ENCODE results near the gene CARD9. TPM values are rescaled to one million over a fixed set of nuclear protein-coding genes. Genes with fewer than 3 reads are reported as not detected.

CARD9 gene
- total RNA-seq, 4 donors from 2014 or later = 1.1 to 5.6 (median 2.0) TPM

DNA sequence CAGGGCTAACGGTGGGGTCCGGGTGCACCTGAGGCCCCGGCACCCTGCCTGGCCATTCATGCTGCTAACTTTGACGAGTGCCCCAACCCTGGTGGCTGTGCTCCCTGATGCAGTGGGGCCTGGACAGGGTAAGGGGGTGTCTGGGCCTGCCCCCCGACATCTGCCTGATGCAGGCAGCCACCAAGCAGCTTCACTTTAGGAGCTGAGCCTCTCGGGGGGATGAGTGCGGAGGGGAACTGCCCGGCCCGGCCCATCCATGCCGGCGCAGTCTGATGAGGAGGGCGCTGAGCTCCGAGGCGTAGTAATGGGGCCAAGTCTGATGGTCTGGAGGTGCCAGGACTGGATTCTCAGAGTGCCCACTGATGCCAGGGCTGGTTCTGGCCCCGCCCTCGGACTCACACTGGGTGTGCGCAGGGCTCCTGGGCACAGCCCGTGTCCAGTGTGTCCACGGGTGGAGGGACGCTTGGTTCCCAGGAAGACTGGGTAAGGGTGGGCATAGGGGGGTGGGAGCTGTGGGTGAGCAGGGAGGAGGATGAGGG lies 26.5 kb downstream of the CARD9 start:
- in situ Hi-C loops (cut with MboI; ENCODE audit: low pct_ligation_motif_present in 1 of 4, low pct_unique_long_range_greater_than_20kb in 1 of 4, low sequenced_read_pairs in 3 of 4) = no loop called here
- no peak overlapping the region for H3K4me3 ChIP-seq
- intact Hi-C loops (cut with DNase I; ENCODE audit: low total_unique reads) = no loop called here
- H3K27ac ChIP-seq = no peak overlapping the region
- no peaks in the 10 kb centered on the region for H3K36me3 ChIP-seq
- no peak for DNase-seq
- H3K9me3 ChIP-seq = no peaks in the 10 kb centered on the region
- peaks cover 9 to 30% (median 17%) of the 10 kb centered on the region in 4 donors for H3K4me1 ChIP-seq
- WGBS, 2 donors (ENCODE audit: low coverage in 1 of 2) = 83% methylated on average over 17 of the region's 20 CpGs; no CpG with 5 or more reads in 1 of the 2 donors
- TF ChIP-seq POLR2AphosphoS5 (IDR thresholded peaks at IDR 0.05) (no peak), EP300 (IDR thresholded peaks at IDR 0.05; ENCODE audit: low read depth) (no peak), POLR2A (IDR thresholded peaks at IDR 0.05) (no peak)
- H3K27me3 ChIP-seq = peaks cover 6% of the 10 kb centered on the region

- TF ChIP-seq POLR2AphosphoS5 (IDR thresholded peaks at IDR 0.05) = no peak
- TF ChIP-seq, protein P1, sequence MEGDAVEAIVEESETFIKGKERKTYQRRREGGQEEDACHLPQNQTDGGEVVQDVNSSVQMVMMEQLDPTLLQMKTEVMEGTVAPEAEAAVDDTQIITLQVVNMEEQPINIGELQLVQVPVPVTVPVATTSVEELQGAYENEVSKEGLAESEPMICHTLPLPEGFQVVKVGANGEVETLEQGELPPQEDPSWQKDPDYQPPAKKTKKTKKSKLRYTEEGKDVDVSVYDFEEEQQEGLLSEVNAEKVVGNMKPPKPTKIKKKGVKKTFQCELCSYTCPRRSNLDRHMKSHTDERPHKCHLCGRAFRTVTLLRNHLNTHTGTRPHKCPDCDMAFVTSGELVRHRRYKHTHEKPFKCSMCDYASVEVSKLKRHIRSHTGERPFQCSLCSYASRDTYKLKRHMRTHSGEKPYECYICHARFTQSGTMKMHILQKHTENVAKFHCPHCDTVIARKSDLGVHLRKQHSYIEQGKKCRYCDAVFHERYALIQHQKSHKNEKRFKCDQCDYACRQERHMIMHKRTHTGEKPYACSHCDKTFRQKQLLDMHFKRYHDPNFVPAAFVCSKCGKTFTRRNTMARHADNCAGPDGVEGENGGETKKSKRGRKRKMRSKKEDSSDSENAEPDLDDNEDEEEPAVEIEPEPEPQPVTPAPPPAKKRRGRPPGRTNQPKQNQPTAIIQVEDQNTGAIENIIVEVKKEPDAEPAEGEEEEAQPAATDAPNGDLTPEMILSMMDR (IDR thresholded peaks at IDR 0.05) = no peak
- no peak for TF ChIP-seq POLR2A (IDR thresholded peaks at IDR 0.05)
- no peak for TF ChIP-seq EP300 (IDR thresholded peaks at IDR 0.05; ENCODE audit: low read depth)
- no peaks in the 10 kb centered on the region for H3K36me3 ChIP-seq
- no peak overlapping the region for H3K4me3 ChIP-seq
- in situ Hi-C loops (cut with MboI; ENCODE audit: low pct_ligation_motif_present in 1 of 4, low pct_unique_long_range_greater_than_20kb in 1 of 4, low sequenced_read_pairs in 3 of 4) (no loop called here), intact Hi-C loops (cut with DNase I; ENCODE audit: low total_unique reads) (no loop called here)
- no peaks in the 10 kb centered on the region for H3K9me3 ChIP-seq
- H3K4me1 ChIP-seq = peaks cover 11 to 34% (median 20%) of the 10 kb centered on the region in 4 donors
- H3K27me3 ChIP-seq = peaks cover 8% of the 10 kb centered on the region
- DNase-seq = no peak
- 42% methylated on average over 9 of the region's 10 CpGs; no CpG with 5 or more reads in 1 of the 2 donors for WGBS, 2 donors (ENCODE audit: low coverage in 1 of 2)
- H3K27ac ChIP-seq = peak overlapping the region in 1 of 4 donors; percentile 51
Measured at GRCh38 chr9:136346157-136346481, 27.4 kb downstream of the CARD9 start.

GRCh38 chr9:136345281-136346156 lies 27.9 kb downstream of the CARD9 start:
- WGBS, 2 donors (ENCODE audit: low coverage in 1 of 2) = 42 to 62% methylated on average over 8 to 36 of the region's 43 CpGs
- Histone ChIP-seq H3K4me3 (no peak overlapping the region), H3K36me3 (no peaks in the 10 kb centered on the region), H3K9me3 (no peaks in the 10 kb centered on the region), H3K27ac (peak overlapping the region in 3 of 4 donors; percentile 27 to 51 (median 31)), H3K27me3 (peaks cover 8% of the 10 kb centered on the region), H3K4me1 (peaks cover 11 to 34% (median 20%) of the 10 kb centered on the region in 4 donors)
- in situ Hi-C loops (cut with MboI; ENCODE audit: low pct_ligation_motif_present in 1 of 4, low pct_unique_long_range_greater_than_20kb in 1 of 4, low sequenced_read_pairs in 3 of 4) = no loop called here
- intact Hi-C loops (cut with DNase I; ENCODE audit: low total_unique reads) = no loop called here
- TF ChIP-seq, protein P1 (IDR thresholded peaks at IDR 0.05) = peak; percentile 19 to 36 (median 33)
- TF ChIP-seq POLR2A (IDR thresholded peaks at IDR 0.05) = no peak
- no peak for TF ChIP-seq POLR2AphosphoS5 (IDR thresholded peaks at IDR 0.05)
- no peak for TF ChIP-seq EP300 (IDR thresholded peaks at IDR 0.05; ENCODE audit: low read depth)
- peak; percentile 56 for DNase-seq

GRCh38 chr9:136344544-136345280 lies 28.8 kb downstream of the CARD9 start:
- TF ChIP-seq EP300 (IDR thresholded peaks at IDR 0.05; ENCODE audit: low read depth) = no peak
- no peak for TF ChIP-seq POLR2AphosphoS5 (IDR thresholded peaks at IDR 0.05)
- TF ChIP-seq, protein P1 (IDR thresholded peaks at IDR 0.05) = no peak
- TF ChIP-seq POLR2A (IDR thresholded peaks at IDR 0.05) = no peak
- H3K36me3 ChIP-seq = no peaks in the 10 kb centered on the region
- H3K9me3 ChIP-seq = no peaks in the 10 kb centered on the region
- intact Hi-C loops (cut with DNase I; ENCODE audit: low total_unique reads) = no loop called here
- H3K27me3 ChIP-seq = peaks cover 8% of the 10 kb centered on the region
- DNase-seq = no peak
- H3K27ac ChIP-seq = no peak overlapping the region
- H3K4me1 ChIP-seq = peaks cover 11 to 34% (median 20%) of the 10 kb centered on the region in 4 donors
- in situ Hi-C loops (cut with MboI; ENCODE audit: low pct_ligation_motif_present in 1 of 4, low pct_unique_long_range_greater_than_20kb in 1 of 4, low sequenced_read_pairs in 3 of 4) = no loop called here
- H3K4me3 ChIP-seq = no peak overlapping the region
- WGBS, 2 donors (ENCODE audit: low coverage in 1 of 2) = 50 to 76% methylated on average over 6 to 19 of the region's 21 CpGs

Measured in transverse colon (tissue), 4 donors.